Measurements from ENCODE around the gene RENBP. TPM values are rescaled to one million over a fixed set of nuclear protein-coding genes. Genes with fewer than 3 reads are reported as not detected.
A peak's percentile ranks its signal among the peaks of the same experiment; 100 is the strongest.

Gene RENBP
- total and polyA plus RNA-seq, 8 donors = 0.43 to 7.5 (median 2.4) TPM

DNA sequence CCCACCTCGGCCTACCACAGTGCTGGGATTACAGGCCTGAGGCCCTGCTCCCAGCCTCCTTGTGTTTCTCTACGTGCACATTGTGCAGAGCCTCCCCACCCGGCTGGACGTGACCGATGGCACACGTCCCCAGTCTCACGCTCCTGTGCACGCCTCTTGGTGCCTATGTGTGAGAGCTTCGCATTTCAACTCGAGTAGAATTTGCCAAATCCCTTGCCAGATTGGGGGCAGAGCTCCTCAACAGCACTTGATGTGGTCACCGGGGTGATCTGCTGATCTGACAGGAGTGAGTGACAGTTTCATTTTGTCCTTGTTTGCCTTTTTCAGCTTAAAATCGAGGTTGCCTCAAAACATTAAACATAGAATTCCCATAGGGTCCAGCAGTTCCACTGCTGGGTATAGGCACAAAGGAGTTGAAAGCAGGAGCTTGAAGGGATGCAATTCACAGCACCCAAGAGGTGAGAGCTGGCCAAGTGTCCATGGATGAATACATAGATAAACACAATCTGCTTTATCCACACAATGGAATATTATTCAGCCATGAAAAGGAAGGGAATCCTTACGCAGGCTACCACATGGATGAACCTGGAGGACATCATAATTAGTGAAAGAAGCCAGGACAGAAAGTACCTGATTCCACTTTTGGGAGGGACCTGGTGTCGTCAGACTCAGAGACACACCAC is 45.7 kb upstream of the RENBP start:
- H3K36me3 ChIP-seq = no peaks in the 10 kb centered on the region
- DNase-seq (no peak), ATAC-seq (no peak), FAIRE-seq (no peak)
- WGBS, 2 donors = 86 to 91% methylated on average over 14 of the region's 14 CpGs
- H3K9me3 ChIP-seq = no peaks in the 10 kb centered on the region
- no peak for TF ChIP-seq CTCF (IDR thresholded peaks at IDR 0.05)
- H3K27me3 ChIP-seq = peaks cover 0 to 12% (median 0%) of the 10 kb centered on the region in 4 donors
- intact Hi-C loops (cut with DNase I) = no loop called here
- no peaks in the 10 kb centered on the region for H3K4me1 ChIP-seq
- no peak overlapping the region for H3K27ac ChIP-seq
- H3K4me3 ChIP-seq = no peak overlapping the region

- peaks cover 0 to 12% (median 0%) of the 10 kb centered on the region in 4 donors for H3K27me3 ChIP-seq
- TF ChIP-seq CTCF (IDR thresholded peaks at IDR 0.05) = no peak
- no peak for FAIRE-seq
Measured at GRCh38 chrX:153988493-153988892, 44.0 kb upstream of the RENBP start.

GRCh38 chrX:153984351-153985178 is 40.1 kb upstream of the RENBP start:
- ATAC-seq = peak in 2 of 4 donors; percentile 5 to 8

More at GRCh38 chrX:153988493-153988892, 44.0 kb upstream of the RENBP start:
- Histone ChIP-seq H3K4me1 (peaks cover 0 to 3% (median 0%) of the 10 kb centered on the region in 3 donors), H3K4me3 (no peak overlapping the region), H3K9me3 (no peaks in the 10 kb centered on the region), H3K27ac (no peak overlapping the region), H3K36me3 (no peaks in the 10 kb centered on the region)
- DNase-seq (no peak), ATAC-seq (no peak)
- 83 to 85% methylated on average over 12 of the region's 12 CpGs for WGBS, 2 donors
- intact Hi-C loops (cut with DNase I) = no loop called here

DNA sequence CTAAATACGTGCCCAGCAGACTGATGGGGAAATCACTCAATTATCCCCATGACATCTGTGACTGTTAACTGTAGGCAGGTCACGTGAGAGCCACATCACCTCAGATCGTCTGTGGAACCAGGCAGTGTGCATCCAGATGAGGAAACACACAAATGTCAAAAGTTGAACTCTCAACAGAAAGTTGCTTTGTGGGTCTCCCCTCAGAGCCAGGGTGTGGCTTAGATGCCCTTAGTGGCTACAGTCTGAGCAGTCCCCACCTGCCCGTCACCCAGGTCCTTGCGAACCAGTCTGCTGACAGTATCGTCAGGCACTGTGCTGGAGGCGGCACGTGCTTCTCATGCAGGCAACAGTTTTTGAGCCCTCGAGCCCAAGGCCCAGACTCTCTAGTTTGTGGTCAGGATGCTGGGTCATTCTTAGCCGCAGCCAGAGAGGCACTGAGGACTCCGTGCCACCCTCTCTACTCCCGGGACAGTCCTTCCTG is 38.9 kb upstream of the RENBP start:
- H3K36me3 ChIP-seq = no peaks in the 10 kb centered on the region
- DNase-seq (no peak), FAIRE-seq (no peak), ATAC-seq (no peak)
- H3K4me1 ChIP-seq = peaks cover 0 to 5% (median 0%) of the 10 kb centered on the region in 3 donors
- no peaks in the 10 kb centered on the region for H3K27me3 ChIP-seq
- 91 to 93% methylated on average over 12 of the region's 12 CpGs for WGBS, 2 donors
- intact Hi-C loops (cut with DNase I) = no loop called here
- no peak for TF ChIP-seq CTCF (IDR thresholded peaks at IDR 0.05)
- no peak overlapping the region for H3K27ac ChIP-seq
- no peaks in the 10 kb centered on the region for H3K9me3 ChIP-seq
- no peak overlapping the region for H3K4me3 ChIP-seq

More at GRCh38 chrX:153984351-153985178, 40.1 kb upstream of the RENBP start:
- no peak for TF ChIP-seq CTCF (IDR thresholded peaks at IDR 0.05)
- Histone ChIP-seq H3K36me3 (no peaks in the 10 kb centered on the region), H3K27me3 (no peaks in the 10 kb centered on the region), H3K27ac (no peak overlapping the region), H3K9me3 (no peaks in the 10 kb centered on the region), H3K4me3 (no peak overlapping the region), H3K4me1 (peaks cover 0 to 5% (median 0%) of the 10 kb centered on the region in 3 donors)
- 58 to 59% methylated on average over 20 of the region's 20 CpGs for WGBS, 2 donors
- FAIRE-seq (no peak), DNase-seq (peak in 2 of 6 donors; percentile 57 to 72)
- intact Hi-C loops (cut with DNase I) = no loop called here

All from pancreas (tissue), 10 donors.